Measurements from ENCODE around the gene MTREX.

DNA sequence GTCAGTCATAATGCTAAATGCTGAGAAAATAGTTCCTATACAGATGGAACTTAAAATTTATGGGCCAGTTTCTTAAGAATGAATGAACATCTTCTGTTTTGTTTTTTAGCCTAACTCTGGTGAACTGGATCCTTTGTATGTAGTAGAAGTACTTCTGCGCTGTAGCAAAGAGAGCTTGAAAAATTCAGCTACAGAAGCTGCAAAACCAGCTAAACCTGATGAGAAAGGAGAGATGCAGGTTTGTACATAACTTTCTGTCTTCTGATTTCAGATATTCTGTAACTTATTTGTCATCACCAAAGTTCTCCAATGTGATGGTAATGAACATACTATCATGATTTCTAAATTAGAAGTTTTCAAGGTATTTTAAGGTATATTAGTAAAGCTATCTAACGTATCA lies 80.1 kb downstream of the MTREX start:
- TF ChIP-seq RFX5 (IDR thresholded peaks at IDR 0.05; ENCODE audit: borderline replicate concordance, low read depth, low read length) (no peak), CTBP2 (IDR thresholded peaks at IDR 0.05; ENCODE audit: borderline replicate concordance, insufficient read depth, insufficient read length, low read length) (no peak), EZH2 (IDR thresholded peaks at IDR 0.05; ENCODE audit: low read depth, low read length, severe bottlenecking) (no peak), POLR2A (IDR thresholded peaks at IDR 0.05; ENCODE audit: control extremely low read depth in 1 of 2, low read depth in 2 of 2, low read length in 2 of 2) (no peak), CHD1 (IDR thresholded peaks at IDR 0.05; ENCODE audit: low read depth, low read length) (no peak), RNF2 (IDR thresholded peaks at IDR 0.05; ENCODE audit: borderline replicate concordance, low read depth, low read length, missing control alignments, poor library complexity, severe bottlenecking) (no peak), MAFK (IDR thresholded peaks at IDR 0.05; ENCODE audit: low read depth, low read length) (no peak), BCL11A (IDR thresholded peaks at IDR 0.05; ENCODE audit: low read depth in 2 of 2, low read length in 2 of 2) (no peak)
- TF ChIP-seq, protein P1, sequence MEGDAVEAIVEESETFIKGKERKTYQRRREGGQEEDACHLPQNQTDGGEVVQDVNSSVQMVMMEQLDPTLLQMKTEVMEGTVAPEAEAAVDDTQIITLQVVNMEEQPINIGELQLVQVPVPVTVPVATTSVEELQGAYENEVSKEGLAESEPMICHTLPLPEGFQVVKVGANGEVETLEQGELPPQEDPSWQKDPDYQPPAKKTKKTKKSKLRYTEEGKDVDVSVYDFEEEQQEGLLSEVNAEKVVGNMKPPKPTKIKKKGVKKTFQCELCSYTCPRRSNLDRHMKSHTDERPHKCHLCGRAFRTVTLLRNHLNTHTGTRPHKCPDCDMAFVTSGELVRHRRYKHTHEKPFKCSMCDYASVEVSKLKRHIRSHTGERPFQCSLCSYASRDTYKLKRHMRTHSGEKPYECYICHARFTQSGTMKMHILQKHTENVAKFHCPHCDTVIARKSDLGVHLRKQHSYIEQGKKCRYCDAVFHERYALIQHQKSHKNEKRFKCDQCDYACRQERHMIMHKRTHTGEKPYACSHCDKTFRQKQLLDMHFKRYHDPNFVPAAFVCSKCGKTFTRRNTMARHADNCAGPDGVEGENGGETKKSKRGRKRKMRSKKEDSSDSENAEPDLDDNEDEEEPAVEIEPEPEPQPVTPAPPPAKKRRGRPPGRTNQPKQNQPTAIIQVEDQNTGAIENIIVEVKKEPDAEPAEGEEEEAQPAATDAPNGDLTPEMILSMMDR (IDR thresholded peaks at IDR 0.05; ENCODE audit: control extremely low read depth in 1 of 3, insufficient read depth in 1 of 3, low read depth in 1 of 3, low read length in 3 of 3) = no peak
